Measurements from ENCODE around the gene IL37.

DNA sequence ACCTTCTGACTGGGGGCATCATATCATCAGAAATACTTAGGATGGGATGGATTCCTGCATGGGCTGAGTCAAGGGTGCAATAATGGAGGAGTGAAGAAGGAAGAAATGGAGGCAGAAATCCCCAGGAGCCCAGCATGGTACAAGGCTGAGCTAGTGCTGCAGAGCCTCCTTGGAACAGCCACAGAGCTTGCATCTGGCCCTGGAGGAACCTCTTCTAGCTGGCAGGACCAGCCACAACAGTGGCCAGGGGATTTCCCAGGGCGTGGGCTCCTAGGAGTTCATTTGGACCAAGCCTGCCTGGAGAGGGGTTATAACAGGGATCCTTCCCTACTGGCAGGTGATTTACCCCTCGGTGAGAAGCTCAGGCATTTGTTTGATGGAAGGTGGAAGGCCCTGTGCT lies 4.7 kb upstream of the IL37 start:
- no peak for TF ChIP-seq POLR2A (IDR thresholded peaks at IDR 0.05; ENCODE audit: low read depth, low read length)
- no peak for TF ChIP-seq POLR2AphosphoS5 (IDR thresholded peaks at IDR 0.05; ENCODE audit: low read depth, low read length)
